Duodenal mucosa (tissue), 2 donors: Measurements from ENCODE around the gene GATAD2A.
A peak's percentile ranks its signal among the peaks of the same experiment; 100 is the strongest.
"Not testable (repeated sequence)": the region's sequence is repeated elsewhere in the genome, so short reads cannot be mapped to it uniquely, and the experiment has no call there.

Source experiments
- H3K27ac ChIP-seq: one replicate; pipeline ENCODE4 v1.7.0; 2013; ENCODE audit warnings: low read depth, low read length
- H3K27me3 ChIP-seq, 2 donors: one replicate each; pipeline ENCODE4 v1.7.0; 2013; ENCODE audit warnings: low read length in 2 of 2, control low read depth in 1 of 2; ENCODE audit not compliant: insufficient read depth in 2 of 2, control insufficient read depth in 1 of 2
- H3K36me3 ChIP-seq, 2 donors: one replicate each; pipeline ENCODE4 v1.7.0; 2013; ENCODE audit warnings: low read length in 2 of 2, control low read depth in 1 of 2; ENCODE audit not compliant: insufficient read depth in 2 of 2, control insufficient read depth in 1 of 2
- H3K4me1 ChIP-seq, 2 donors: one replicate each; pipeline ENCODE4 v1.7.0; 2013; ENCODE audit warnings: low read length in 2 of 2, control low read depth in 1 of 2; ENCODE audit not compliant: insufficient read depth in 2 of 2, control insufficient read depth in 1 of 2
- H3K4me3 ChIP-seq, 2 donors: one replicate each; pipeline ENCODE4 v1.7.0; 2013; ENCODE audit warnings: low read length in 2 of 2, low read depth in 1 of 2
- H3K9ac ChIP-seq, 2 donors: one replicate each; pipeline ENCODE4 v1.7.0; 2013; ENCODE audit warnings: low read length in 2 of 2, low read depth in 1 of 2
- H3K9me3 ChIP-seq, 2 donors: one replicate each; pipeline ENCODE4 v1.7.0; 2013; ENCODE audit warnings: low read length in 2 of 2, control low read depth in 1 of 2; ENCODE audit not compliant: control insufficient read depth in 1 of 2

GATAD2A gene

GRCh38 chr19:19388568-19389555 is 16.6 kb upstream of the GATAD2A start:
- H3K4me3 ChIP-seq, result peak overlapping the region in 1 of 2 donors; percentile 43
- H3K4me1 ChIP-seq, result peaks cover 30 to 45% of the 10 kb centered on the region in 2 donors
- peak overlapping the region; percentile 27 to 47 for H3K9ac ChIP-seq
- no peaks in the 10 kb centered on the region for H3K36me3 ChIP-seq
- H3K27me3 ChIP-seq, result no peaks in the 10 kb centered on the region
- H3K9me3 ChIP-seq, result no peaks in the 10 kb centered on the region
- H3K27ac ChIP-seq, result no peak overlapping the region

DNA sequence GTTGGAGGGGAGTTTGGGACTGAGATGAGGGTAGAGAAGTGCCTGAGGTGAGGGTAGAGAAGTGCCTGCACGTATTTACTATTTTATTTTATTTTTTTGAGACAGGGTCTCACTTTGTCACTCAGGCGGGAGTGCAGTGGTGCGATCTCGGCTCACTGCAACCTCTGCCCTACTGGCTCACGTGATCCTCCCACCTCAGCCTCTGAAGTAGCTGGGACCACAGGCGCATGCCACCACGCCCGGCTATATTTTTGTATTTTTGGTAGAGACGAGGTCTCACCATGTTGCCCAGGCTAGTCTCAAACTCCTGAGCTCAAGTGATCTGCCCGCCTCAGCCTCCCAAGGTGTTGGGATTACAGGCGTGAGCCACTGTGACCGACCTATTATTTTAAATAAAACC is 15.8 kb upstream of the GATAD2A start:
- not testable (repeated sequence) for H3K27me3 ChIP-seq, H3K9ac ChIP-seq, H3K9me3 ChIP-seq, H3K27ac ChIP-seq, H3K4me3 ChIP-seq, H3K36me3 ChIP-seq
- peaks cover 30 to 45% of the 10 kb centered on the region in 2 donors for H3K4me1 ChIP-seq

DNA sequence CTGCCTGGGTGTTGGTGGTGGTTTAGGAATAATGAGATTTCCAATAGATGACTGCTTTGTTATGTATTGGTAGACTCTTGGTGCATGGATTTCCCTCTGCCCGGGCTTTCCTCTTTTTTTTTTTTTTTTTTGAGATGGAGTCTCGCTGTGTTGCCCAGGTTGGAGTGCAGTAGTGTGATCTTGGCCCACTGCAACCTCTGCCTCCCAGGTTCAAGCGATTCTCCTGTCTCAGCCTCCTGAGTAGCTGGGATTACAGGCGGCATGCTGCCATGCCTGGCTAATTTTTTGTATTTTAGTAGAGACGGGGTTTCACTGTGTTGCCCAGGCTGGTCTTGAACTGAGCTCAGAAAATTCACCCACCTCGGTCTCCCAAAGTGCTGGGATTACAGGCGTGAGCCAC is 11.1 kb upstream of the GATAD2A start:
- not testable (repeated sequence) for H3K4me3 ChIP-seq, H3K36me3 ChIP-seq, H3K9me3 ChIP-seq, H3K27ac ChIP-seq, H3K9ac ChIP-seq, H3K27me3 ChIP-seq
- H3K4me1 ChIP-seq, result peaks cover 11 to 18% of the 10 kb centered on the region in 2 donors

- Histone ChIP-seq H3K9me3 (no peaks in the 10 kb centered on the region), H3K4me1 (peaks cover 2 to 20% of the 10 kb centered on the region in 2 donors), H3K9ac (no peak overlapping the region), H3K36me3 (no peaks in the 10 kb centered on the region), H3K27ac (no peak overlapping the region), H3K4me3 (no peak overlapping the region), H3K27me3 (no peaks in the 10 kb centered on the region)
Observed at GRCh38 chr19:19399733-19400433, 5.6 kb upstream of the GATAD2A start.

DNA sequence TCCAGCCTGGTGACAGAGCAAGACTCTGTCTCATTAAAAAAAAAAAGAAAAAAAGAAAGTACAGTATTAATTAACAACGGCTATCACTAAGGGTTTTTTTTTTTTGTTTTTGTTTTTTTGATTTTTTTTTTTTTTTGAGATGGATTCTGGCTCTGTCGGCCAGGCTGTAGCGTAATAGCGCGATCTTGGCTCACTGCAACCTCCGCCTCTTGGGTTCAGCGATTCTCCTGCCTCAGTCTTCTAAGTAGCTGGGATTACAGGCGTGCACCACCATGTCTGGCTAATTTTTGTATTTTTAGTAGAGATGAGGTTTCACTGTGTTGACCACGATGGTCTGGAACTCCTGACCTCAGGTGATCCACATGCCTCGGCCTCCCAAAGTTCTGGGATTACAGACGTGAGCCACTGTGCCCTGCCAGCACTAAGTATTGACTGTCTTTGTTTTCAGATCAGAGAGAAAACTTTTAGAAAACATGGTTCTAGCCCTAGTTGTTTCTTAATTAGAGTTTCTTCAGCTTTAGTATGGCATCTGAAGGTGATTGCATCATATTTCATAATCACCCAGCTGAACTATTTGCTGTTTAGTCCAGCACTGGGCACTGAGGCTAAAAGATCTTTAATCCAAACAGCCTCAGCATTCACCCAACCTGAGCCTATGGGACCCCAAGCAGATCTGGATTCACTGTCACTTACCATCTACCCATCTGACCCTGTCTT is 2.7 kb upstream of the GATAD2A start:
- Histone ChIP-seq H3K9ac (no peak overlapping the region), H3K27ac (no peak overlapping the region), H3K36me3 (no peaks in the 10 kb centered on the region), H3K27me3 (no peaks in the 10 kb centered on the region), H3K4me1 (peaks cover 10 to 34% of the 10 kb centered on the region in 2 donors), H3K9me3 (no peaks in the 10 kb centered on the region), H3K4me3 (no peak overlapping the region)

- Histone ChIP-seq H3K4me3 (no peak overlapping the region), H3K4me1 (peaks cover 10 to 40% of the 10 kb centered on the region in 2 donors), H3K27ac (no peak overlapping the region), H3K27me3 (no peaks in the 10 kb centered on the region), H3K36me3 (no peaks in the 10 kb centered on the region), H3K9ac (no peak overlapping the region), H3K9me3 (no peaks in the 10 kb centered on the region)
Observed at GRCh38 chr19:19403373-19403901, 2.0 kb upstream of the GATAD2A start.

GRCh38 chr19:19405971-19406877 is 749 bp downstream of the GATAD2A start:
- Histone ChIP-seq H3K4me1 (peaks cover 35 to 57% of the 10 kb centered on the region in 2 donors), H3K36me3 (peaks cover 0 to 4% of the 10 kb centered on the region in 2 donors), H3K9ac (peak overlapping the region; percentile 65 to 74), H3K9me3 (no peaks in the 10 kb centered on the region), H3K27me3 (no peaks in the 10 kb centered on the region), H3K4me3 (peak overlapping the region; percentile 72 to 82), H3K27ac (peak overlapping the region; percentile 76)

GRCh38 chr19:19406878-19407632 is 1.6 kb downstream of the GATAD2A start:
- Histone ChIP-seq H3K4me1 (peaks cover 36 to 57% of the 10 kb centered on the region in 2 donors), H3K36me3 (peaks cover 0 to 4% of the 10 kb centered on the region in 2 donors), H3K27me3 (no peaks in the 10 kb centered on the region), H3K4me3 (peak overlapping the region; percentile 72 to 82), H3K9ac (peak overlapping the region; percentile 65 to 74), H3K27ac (peak overlapping the region; percentile 76), H3K9me3 (no peaks in the 10 kb centered on the region)

- Histone ChIP-seq H3K27me3 (no peaks in the 10 kb centered on the region), H3K9ac (peak overlapping the region; percentile 40 to 65), H3K4me3 (peak overlapping the region; percentile 72 to 82), H3K4me1 (peaks cover 36 to 57% of the 10 kb centered on the region in 2 donors), H3K36me3 (peaks cover 0 to 4% of the 10 kb centered on the region in 2 donors), H3K27ac (peak overlapping the region; percentile 37), H3K9me3 (no peaks in the 10 kb centered on the region)
Observed at GRCh38 chr19:19407633-19407930, 2.1 kb downstream of the GATAD2A start.
